Stimulated activated CD8-positive, alpha-beta memory T cell treated with anti-CD3 and anti-CD28 coated beads, Interleukin-15, amount 100 ng/mL, for 1 hour (primary cell): ENCODE measurements around the gene SLC39A11.
"Not testable (repeated sequence)": the region's sequence is repeated elsewhere in the genome, so short reads cannot be mapped to it uniquely, and the experiment has no call there.

ENCODE experiments used
- DNase-seq: peaks from one replicate; pipeline ENCODE4 v3.0.0-alpha.2; 2020; ENCODE audit warnings: low read depth

SLC39A11 gene

GRCh38 chr17:72947475-72947874 lies 145.0 kb downstream of the SLC39A11 start:
- no peak for DNase-seq

GRCh38 chr17:72946696-72947095 lies 145.8 kb downstream of the SLC39A11 start:
- no peak for DNase-seq

GRCh38 chr17:72946156-72946555 lies 146.3 kb downstream of the SLC39A11 start:
- DNase-seq: no peak

- DNase-seq: no peak
Measured at GRCh38 chr17:72945473-72945872, 147.0 kb downstream of the SLC39A11 start.

GRCh38 chr17:72943826-72944689 lies 148.4 kb downstream of the SLC39A11 start:
- DNase-seq: no peak

- DNase-seq: no peak
Measured at GRCh38 chr17:72942579-72942978, 149.9 kb downstream of the SLC39A11 start.

GRCh38 chr17:72940496-72940895 lies 152.0 kb downstream of the SLC39A11 start:
- no peak for DNase-seq

- no peak for DNase-seq
Measured at GRCh38 chr17:72938482-72938881, 154.0 kb downstream of the SLC39A11 start.

- no peak for DNase-seq
Measured at GRCh38 chr17:72937707-72938106, 154.8 kb downstream of the SLC39A11 start.

- not testable (repeated sequence) for DNase-seq
Measured at GRCh38 chr17:72937254-72937653, 155.2 kb downstream of the SLC39A11 start.

GRCh38 chr17:72935984-72936383 lies 156.5 kb downstream of the SLC39A11 start:
- DNase-seq: no peak

- no peak for DNase-seq
Measured at GRCh38 chr17:72934927-72935326, 157.6 kb downstream of the SLC39A11 start.

- no peak for DNase-seq
Measured at GRCh38 chr17:72931635-72932034, 160.9 kb downstream of the SLC39A11 start.

GRCh38 chr17:72931163-72931562 lies 161.3 kb downstream of the SLC39A11 start:
- DNase-seq: no peak

GRCh38 chr17:72930031-72930430 lies 162.5 kb downstream of the SLC39A11 start:
- no peak for DNase-seq

- DNase-seq: no peak
Measured at GRCh38 chr17:72928454-72929136, 163.9 kb downstream of the SLC39A11 start.

GRCh38 chr17:72927760-72928159 lies 164.7 kb downstream of the SLC39A11 start:
- DNase-seq: no peak

GRCh38 chr17:72927146-72927545 lies 165.3 kb downstream of the SLC39A11 start:
- no peak for DNase-seq

- DNase-seq: no peak
Measured at GRCh38 chr17:72926171-72926570, 166.3 kb downstream of the SLC39A11 start.

- no peak for DNase-seq
Measured at GRCh38 chr17:72924196-72924595, 168.3 kb downstream of the SLC39A11 start.

- DNase-seq: no peak
Measured at GRCh38 chr17:72922219-72922618, 170.3 kb downstream of the SLC39A11 start.

- DNase-seq: no peak
Measured at GRCh38 chr17:72921347-72922054, 171.0 kb downstream of the SLC39A11 start.

GRCh38 chr17:72920513-72920912 lies 172.0 kb downstream of the SLC39A11 start:
- no peak for DNase-seq
